GM18868 (cell line): ENCODE data around the gene MS4A13.
A peak's percentile ranks its signal among the peaks of the same experiment; 100 is the strongest.
"Not testable (repeated sequence)": the region's sequence is repeated elsewhere in the genome, so short reads cannot be mapped to it uniquely, and the experiment has no call there.

Experiments used
- ATAC-seq: cut with Tn5 transposase; IDR thresholded peaks from one replicate; pipeline ENCODE4 v1.9.1; 2021; ENCODE audit warnings: mild to moderate bottlenecking, moderate library complexity; ENCODE audit not compliant: unreplicated experiment

The MS4A13 gene

DNA sequence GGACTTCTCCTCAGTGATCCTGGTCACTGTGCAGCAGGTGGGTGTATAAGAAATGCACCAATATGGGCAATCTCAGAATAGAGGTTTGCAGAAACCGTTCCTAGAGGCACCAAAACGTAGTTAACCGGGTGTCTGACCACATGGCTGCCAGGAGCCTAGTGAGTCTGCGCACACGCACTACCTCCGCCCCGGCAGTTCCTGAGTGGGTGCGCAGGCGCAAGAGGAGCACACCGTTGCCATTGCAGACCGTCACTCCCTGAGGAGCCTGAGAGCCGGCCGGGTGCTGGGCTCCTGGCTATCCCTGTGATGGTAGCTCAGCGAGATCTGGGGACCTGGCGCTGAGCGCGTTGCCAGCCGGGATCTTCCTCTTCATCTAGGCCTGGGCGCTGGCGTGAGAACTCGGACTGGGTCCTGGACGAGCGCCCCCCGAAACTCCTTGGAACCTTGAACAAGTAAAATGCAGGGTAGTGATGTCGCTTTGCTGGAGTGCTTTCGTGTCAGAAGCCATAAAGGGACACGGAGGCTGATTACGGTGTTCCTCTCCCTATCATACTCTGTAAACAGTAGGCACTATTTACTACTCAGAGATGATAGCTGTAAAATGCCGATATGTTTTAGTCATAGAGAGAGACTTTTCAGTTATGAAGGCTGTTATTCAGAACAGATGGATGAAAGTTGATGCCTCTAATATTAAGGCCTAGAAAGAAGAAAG, at the start of gene MS4A13:
Gene MS4A13 (plus strand): TSS at position 249 of the 712 bp plus-strand sequence. CDS start 2,692 bp downstream, outside the sequence.
- no peak for ATAC-seq

GRCh38 chr11:60468829-60469228, 46.4 kb upstream of the MS4A13 start:
- no peak for ATAC-seq

DNA sequence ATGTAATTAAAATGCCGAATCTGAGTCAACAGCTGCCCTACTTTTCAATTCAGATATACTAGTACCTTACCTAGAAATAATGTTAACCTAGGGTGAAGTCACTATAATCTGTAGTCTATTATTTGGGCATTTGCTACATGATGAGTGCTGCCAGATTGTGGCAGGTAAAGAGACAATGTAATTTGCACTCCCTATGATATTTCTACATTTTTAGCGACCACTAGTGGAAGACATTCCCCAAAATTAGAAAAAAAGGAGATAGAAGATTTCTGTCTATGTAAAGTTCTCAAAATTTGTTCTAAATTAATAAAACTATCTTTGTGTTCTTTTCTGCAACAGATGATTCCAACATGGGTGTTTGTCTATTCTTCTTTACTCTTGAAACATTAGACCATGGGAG, 45.5 kb upstream of the MS4A13 start:
- no peak for ATAC-seq

- peak; percentile 65 for ATAC-seq
Measured at GRCh38 chr11:60477035-60477445, 38.2 kb upstream of the MS4A13 start.

- peak; percentile 56 for ATAC-seq
Measured at GRCh38 chr11:60482361-60482760, 32.8 kb upstream of the MS4A13 start.

- peak; percentile 96 for ATAC-seq
Measured at GRCh38 chr11:60485987-60486386, 29.2 kb upstream of the MS4A13 start.

GRCh38 chr11:60492488-60493009, 22.6 kb upstream of the MS4A13 start, which contains the start of gene MS4A12:
MS4A12 (plus strand) TSS chr11:60492778; CDS start chr11:60497319, 4,541 bp downstream.
- no peak for ATAC-seq

DNA sequence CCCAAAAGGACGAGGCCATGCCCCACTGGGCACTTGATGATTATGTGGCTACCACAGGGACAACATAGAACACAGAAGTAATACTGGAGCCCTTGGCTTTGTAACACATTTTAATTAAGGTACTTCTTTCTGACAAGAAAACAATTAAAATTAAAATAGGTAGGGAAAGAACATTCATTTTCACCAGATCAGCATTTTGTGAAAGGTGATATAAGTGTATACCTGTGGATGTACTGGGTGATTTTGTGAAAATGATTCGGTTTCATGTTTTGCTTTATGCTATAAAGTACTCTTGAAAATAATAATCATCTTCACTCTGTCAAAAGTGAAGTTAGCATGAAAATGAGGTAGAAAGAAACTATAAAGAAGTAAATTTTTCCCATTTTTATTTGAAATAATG, 21.7 kb upstream of the MS4A13 start:
- no peak for ATAC-seq

GRCh38 chr11:60498399-60498798, 16.8 kb upstream of the MS4A13 start:
- ATAC-seq, result peak; percentile 23

GRCh38 chr11:60498853-60499252, 16.3 kb upstream of the MS4A13 start:
- ATAC-seq, result peak; percentile 75

DNA sequence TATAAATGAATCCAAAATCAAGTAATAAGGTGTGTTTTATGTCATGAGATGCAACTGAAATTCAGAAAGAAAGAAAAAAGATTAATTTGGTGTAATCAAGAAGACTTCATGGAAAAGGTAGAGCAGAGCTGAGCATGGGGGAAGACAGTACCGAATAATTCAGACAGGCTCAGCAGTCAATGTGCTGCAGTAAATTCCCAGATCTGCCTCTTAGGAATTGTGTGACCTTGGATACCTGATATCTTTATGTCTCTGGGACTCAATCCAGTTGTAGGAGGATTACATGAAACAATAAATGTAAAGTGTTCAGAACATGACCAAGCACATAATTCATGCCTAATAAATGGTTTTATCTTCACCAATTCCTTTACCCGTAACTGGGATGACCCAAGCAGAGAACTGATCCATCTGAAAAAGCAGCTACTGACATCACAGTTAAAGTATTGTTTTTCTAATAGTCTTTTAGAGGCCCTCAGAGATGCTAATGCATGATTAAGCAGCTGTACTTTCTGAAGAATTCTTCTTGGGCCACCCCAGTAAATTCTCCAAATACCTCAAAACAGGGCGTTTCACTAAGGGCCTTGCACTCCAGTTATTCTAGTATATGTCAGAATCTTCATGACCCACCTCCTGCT, 14.8 kb upstream of the MS4A13 start:
- ATAC-seq, result no peak

DNA sequence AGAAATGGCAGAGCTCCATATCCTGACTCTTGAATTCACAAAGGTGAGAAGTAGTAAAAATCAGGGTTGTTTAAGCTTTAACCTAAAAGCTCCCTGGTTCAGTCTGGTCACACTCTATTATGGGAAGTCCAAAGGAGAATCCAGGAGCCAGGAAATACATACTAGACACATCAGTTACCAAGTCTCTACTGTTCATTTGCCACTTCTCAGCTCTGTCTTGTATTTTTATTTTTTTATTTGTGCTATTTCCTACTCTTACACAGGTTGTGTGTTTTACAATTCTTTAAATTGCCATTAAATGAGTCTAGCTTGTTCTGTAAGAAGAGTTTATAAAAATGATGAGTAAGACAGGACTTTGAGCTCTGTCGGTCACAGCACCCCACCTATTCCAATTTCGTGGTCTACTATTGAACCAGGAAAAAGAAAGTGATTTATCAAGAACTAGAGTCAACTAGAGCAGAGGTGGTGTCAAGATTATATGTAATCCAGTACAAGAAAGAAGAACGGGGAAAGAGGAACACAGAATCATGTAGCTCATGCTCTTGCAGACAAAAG, 12.9 kb upstream of the MS4A13 start:
- ATAC-seq, result no peak

DNA sequence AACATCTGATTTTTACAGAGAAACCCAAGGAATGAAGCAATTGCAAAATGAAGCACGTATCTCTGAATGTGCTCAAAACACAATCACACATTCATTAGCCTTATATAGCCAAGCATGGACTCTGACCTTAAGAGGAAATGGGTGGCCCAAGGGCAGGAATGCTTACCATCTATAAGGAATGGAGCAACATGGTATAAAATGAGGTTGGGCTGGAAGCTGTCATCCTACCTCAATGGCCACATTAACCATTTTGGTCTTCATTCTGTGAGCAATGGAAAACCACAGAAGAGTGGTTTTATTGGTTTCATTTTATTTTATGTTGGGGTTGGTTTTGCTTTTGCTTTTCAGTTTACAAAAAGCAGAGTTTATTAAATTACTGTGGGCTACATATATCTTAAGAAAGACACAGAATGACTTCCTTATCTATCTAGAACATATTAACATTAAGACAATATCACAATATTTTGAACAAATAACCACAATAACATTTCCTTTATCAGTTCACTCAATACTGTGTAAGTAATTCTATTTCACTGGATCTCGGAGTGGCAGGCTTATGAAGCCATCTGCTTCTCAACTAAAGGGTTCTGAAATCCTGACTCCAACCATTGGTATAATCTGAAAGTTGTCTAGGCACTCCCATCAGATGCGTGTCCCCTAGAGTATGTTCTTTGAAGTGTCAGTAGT, 10.8 kb upstream of the MS4A13 start:
- no peak for ATAC-seq

- not testable (repeated sequence) for ATAC-seq
Measured at GRCh38 chr11:60509609-60510008, 5.6 kb upstream of the MS4A13 start.

- ATAC-seq, result not testable (repeated sequence)
Measured at GRCh38 chr11:60510209-60510608, 5.0 kb upstream of the MS4A13 start.

- no peak for ATAC-seq
Measured at GRCh38 chr11:60511393-60511792, 3.8 kb upstream of the MS4A13 start.

- no peak for ATAC-seq
Measured at GRCh38 chr11:60512651-60513225, 2.5 kb upstream of the MS4A13 start.

GRCh38 chr11:60513496-60514460, 1.4 kb upstream of the MS4A13 start:
- no peak for ATAC-seq

- peak; percentile 54 for ATAC-seq
Measured at GRCh38 chr11:60528465-60528864, 13.3 kb downstream of the MS4A13 start.

DNA sequence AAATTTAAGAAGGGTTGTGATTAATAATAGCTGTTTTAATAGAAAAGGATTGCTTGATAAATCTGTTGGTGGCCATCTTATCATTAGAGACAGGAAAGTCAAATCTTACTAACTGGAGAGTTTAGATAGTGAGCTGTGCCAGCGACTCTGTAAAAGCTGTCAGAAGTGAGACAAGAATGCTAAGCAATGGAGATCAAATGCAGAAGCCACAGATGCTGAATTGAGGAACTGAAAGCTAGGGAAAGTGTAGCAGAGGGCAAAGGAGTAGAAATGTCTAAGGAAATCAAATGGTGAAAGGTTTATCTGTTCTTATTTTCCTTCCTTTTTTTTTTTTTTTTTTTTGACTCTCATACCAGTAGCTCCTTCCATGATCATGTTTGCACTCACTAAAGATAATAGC, 13.7 kb downstream of the MS4A13 start:
- peak; percentile 86 for ATAC-seq
